Aorta (tissue), 5 donors: Measurements from ENCODE around the gene RNF115. TPM values are rescaled to one million over a fixed set of nuclear protein-coding genes. Genes with fewer than 3 reads are reported as not detected.
"Not testable (repeated sequence)": the region's sequence is repeated elsewhere in the genome, so short reads cannot be mapped to it uniquely, and the experiment has no call there.

Source experiments
- ATAC-seq: fragments of 200-7000 bp; cut with Tn5 transposase; one replicate; pipeline ENCODE4 v1.9.1; 2022; ENCODE audit warnings: moderate library complexity; ENCODE audit not compliant: low FRiP score
- DNase-seq, 2 donors: peaks; one replicate each; pipeline ENCODE4 v3.0.0-alpha.2; 2020
- H3K27ac ChIP-seq, 2 donors: one replicate each; pipeline ENCODE4 v1.5.1; 2013; ENCODE audit warnings: low read length in 2 of 2, mild to moderate bottlenecking in 2 of 2, moderate library complexity in 2 of 2, control low read depth in 1 of 2, inconsistent platforms in 1 of 2, low read depth in 1 of 2
- H3K27me3 ChIP-seq, 2 donors: one replicate each; pipeline ENCODE4 v1.6.1; 2013; ENCODE audit warnings: control low read depth in 1 of 2, low read length in 1 of 2, mild to moderate bottlenecking in 1 of 2, moderate library complexity in 1 of 2; ENCODE audit not compliant: insufficient read depth in 2 of 2, control insufficient read depth in 1 of 2
- H3K36me3 ChIP-seq, 2 donors: one replicate each; pipeline ENCODE4 v1.6.1; 2013; ENCODE audit warnings: control low read depth in 1 of 2, low read length in 1 of 2, mild to moderate bottlenecking in 1 of 2; ENCODE audit not compliant: insufficient read depth in 2 of 2, control insufficient read depth in 1 of 2
- H3K4me1 ChIP-seq, 2 donors: one replicate each; pipeline ENCODE4 v1.6.1; 2013; ENCODE audit warnings: low read length in 2 of 2, control low read depth in 1 of 2, mild to moderate bottlenecking in 1 of 2, moderate library complexity in 1 of 2; ENCODE audit not compliant: insufficient read depth in 2 of 2, control insufficient read depth in 1 of 2
- H3K4me3 ChIP-seq, 2 donors: one replicate each; pipeline ENCODE4 v1.5.1; 2013; ENCODE audit warnings: low read length in 2 of 2, control low read depth in 1 of 2, mild to moderate bottlenecking in 1 of 2
- H3K9me3 ChIP-seq: one replicate; pipeline ENCODE4 v1.6.1; 2013; ENCODE audit warnings: mild to moderate bottlenecking, low read length; ENCODE audit not compliant: control insufficient read depth
- WGBS, 2 donors: extraction: QIAGEN DNeasy Blood & Tissue Kit; methylation state at CpG; one replicate each; pipeline ENCODE4 v1.1.7; 2013; 5-methylcytosine and 5-hydroxymethylcytosine counted together
- intact Hi-C, 2 donors: fragments of 100-400 bp; cut with DNase I; formaldehyde crosslinking; loops; one replicate each; pipeline versions ENCODE4 v1.14.2 to v1.15.0; 2022
- polyA plus RNA-seq, 2 donors: library from polyadenylated mRNA; stranded (reverse); fragments of 200-250 nt; gene quantifications; one replicate each; pipeline ENCODE4 v1.2.3, GENCODE V29; 2013
- total RNA-seq, 2 donors: library from RNA; stranded (reverse); fragmentation: NEBNext Ultra II Directional; extraction: Animal tissue kit (Norgen Biotek cat#: 25700); gene quantifications; one replicate each; pipeline ENCODE4 v1.2.1, GENCODE V29; 2021
- donor health status: healthy with polysubstance abuse.
- donor health status: Bipolar disorder and iron deficiency.
- donor health status: DM: no; HTN: no; CAD: no.
- donor health status: DM: no; HTN: no; CAD: no.
- donor health status: DM: yes; HTN: yes; CAD: no.

The RNF115 gene
- total and polyA plus RNA-seq, 4 donors = 13.3 to 60.3 (median 22.1) TPM

DNA sequence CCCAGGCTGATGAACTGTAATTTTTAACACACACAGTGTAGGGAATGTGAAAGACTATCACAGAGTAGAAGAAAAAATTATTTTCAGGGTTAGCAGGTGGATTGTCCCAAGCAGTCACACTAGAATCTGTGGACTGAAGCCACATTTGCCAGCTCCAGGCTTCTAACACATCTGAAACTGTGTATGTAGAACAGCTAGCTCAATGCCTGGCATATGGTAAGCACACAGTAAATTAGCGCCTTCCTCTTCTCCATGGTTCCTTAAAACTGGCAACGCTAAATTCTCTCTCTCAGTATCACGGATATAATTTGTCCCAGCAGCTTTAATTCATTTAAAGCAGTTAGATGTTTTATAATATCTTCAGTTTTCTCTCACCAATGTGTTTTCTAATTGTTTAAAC, 19.1 kb upstream of the RNF115 start:
- no peak for DNase-seq
- peaks cover 4 to 5% of the 10 kb centered on the region in 2 donors for H3K36me3 ChIP-seq
- intact Hi-C loops = no loop called here

DNA sequence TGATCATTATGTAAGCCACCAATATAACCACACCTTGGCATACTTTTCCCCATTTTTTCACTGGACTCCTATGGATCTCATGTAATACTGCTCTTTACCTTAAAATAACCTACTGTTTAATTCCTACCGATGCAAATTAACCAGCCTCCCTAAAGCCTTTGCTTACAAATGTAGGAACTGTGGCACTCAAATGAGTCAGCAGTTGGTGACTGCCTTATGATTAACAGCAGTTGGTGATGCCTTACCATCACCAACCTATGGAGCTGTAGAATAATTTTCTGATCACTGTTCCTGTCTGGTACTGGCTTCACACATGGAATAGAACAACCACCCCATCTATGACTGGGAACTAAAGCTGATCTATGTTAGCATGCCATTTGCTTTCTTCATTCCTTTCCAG, 13.8 kb upstream of the RNF115 start:
- peaks cover 7 to 11% of the 10 kb centered on the region in 2 donors for H3K36me3 ChIP-seq
- H3K9me3 ChIP-seq = no peaks in the 10 kb centered on the region
- ATAC-seq (no peak), DNase-seq (no peak)
- intact Hi-C loops = no loop called here
- H3K27ac ChIP-seq = no peak overlapping the region
- 91 to 96% methylated on average over 1 of the region's 1 CpG for WGBS, 2 donors
- no peaks in the 10 kb centered on the region for H3K4me1 ChIP-seq
- no peak overlapping the region for H3K4me3 ChIP-seq
- no peaks in the 10 kb centered on the region for H3K27me3 ChIP-seq

More for the DNA sequence above, 19.1 kb upstream of the RNF115 start:
- H3K9me3 ChIP-seq = no peaks in the 10 kb centered on the region
- no peak overlapping the region for H3K4me3 ChIP-seq
- 94 to 95% methylated on average over 3 of the region's 3 CpGs for WGBS, 2 donors
- no peaks in the 10 kb centered on the region for H3K27me3 ChIP-seq
- ATAC-seq = no peak
- H3K27ac ChIP-seq = no peak overlapping the region
- H3K4me1 ChIP-seq = no peaks in the 10 kb centered on the region

DNA sequence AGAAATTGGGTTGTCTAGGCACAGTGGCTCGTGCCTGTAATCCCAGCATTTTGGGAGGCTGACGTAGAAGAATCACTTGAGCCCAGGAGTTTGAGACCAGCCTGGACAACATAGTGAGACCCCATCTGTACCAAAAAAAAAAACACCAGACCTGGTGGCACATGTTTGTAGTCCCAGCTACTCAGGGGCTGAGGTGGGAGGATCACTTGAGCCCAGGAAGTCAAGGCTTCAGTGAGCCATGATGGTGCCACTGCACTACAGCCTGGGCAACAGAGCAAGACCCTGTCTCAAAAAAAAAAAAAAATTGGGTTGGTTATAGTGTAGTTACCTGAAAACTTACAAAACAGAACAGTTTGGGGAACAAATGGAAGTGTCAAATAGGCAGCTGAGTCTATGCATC, 6.9 kb upstream of the RNF115 start:
- 98 to 100% methylated on average over 2 of the region's 2 CpGs for WGBS, 2 donors
- H3K4me3 ChIP-seq, intact Hi-C loops, ATAC-seq, H3K9me3 ChIP-seq, H3K36me3 ChIP-seq, DNase-seq, H3K27me3 ChIP-seq, H3K4me1 ChIP-seq, H3K27ac ChIP-seq: not testable (repeated sequence)

DNA sequence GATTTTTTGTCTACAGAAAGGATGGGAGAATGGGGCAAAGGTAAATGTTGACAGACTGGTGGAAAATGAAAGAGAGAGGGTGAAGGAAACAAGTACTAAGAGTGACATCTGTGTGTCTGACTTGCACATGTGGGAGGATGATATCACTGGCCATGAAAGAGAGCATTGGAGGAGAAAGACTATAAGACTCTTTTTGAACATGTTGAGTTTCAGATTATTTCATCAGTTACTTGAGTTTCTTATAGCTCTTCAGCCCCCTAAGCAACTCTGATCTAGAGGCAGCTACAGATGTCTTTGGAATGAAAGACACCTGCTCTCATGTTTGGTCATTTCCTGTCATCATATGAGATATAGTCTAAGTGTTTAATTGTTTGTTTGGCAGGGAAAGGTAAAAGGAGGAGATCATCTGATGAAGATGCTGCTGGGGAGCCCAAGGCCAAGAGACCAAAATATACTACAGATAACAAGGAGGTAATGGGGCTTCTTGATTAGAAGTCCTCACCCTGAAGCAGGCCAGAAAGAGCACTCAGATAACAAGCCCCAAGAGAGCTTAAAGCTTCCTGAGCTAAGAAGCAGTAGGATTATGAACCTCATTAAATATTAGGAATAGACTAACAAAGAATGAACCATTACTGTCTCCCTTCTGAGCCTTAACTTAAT, 4.6 kb upstream of the RNF115 start:
- peaks cover 3 to 7% of the 10 kb centered on the region in 2 donors for H3K36me3 ChIP-seq
- ATAC-seq (no peak), DNase-seq (no peak)
- H3K4me3 ChIP-seq = no peak overlapping the region
- no peaks in the 10 kb centered on the region for H3K4me1 ChIP-seq
- no peak overlapping the region for H3K27ac ChIP-seq
- intact Hi-C loops = loop anchor here in 1 of 2 donors (10.0 kb wide), 1 partner anchor 74 kb away; no protein-coding TSS in a partner anchor
- no peaks in the 10 kb centered on the region for H3K27me3 ChIP-seq
- H3K9me3 ChIP-seq = no peaks in the 10 kb centered on the region

DNA sequence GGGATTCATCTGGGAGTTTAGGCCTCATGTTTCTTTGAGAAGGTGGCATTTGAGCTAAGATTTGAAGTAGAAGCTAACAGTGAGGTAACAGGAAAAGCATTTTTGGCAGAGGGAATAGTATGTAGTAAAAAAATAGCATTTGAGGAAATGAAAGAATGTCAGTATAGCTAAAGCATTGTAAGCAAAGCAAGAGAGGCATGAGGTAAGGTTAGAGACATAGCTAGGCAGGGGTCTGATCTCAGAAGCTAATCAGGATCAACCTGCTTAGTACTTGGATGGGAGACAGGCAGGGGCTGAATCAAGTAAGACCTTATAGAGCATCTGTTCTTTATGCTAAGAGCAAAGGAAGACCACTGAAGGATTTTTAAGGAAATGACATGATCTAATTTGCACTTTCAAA, 4.1 kb upstream of the RNF115 start:
- H3K36me3 ChIP-seq = peaks cover 3 to 7% of the 10 kb centered on the region in 2 donors
- no peak overlapping the region for H3K4me3 ChIP-seq
- intact Hi-C loops = loop anchor here in 1 of 2 donors (10.0 kb wide), 1 partner anchor 73 kb away; no protein-coding TSS in a partner anchor
- no peak overlapping the region for H3K27ac ChIP-seq
- no peaks in the 10 kb centered on the region for H3K27me3 ChIP-seq
- no peaks in the 10 kb centered on the region for H3K9me3 ChIP-seq
- H3K4me1 ChIP-seq = no peaks in the 10 kb centered on the region
- DNase-seq (no peak), ATAC-seq (no peak)

DNA sequence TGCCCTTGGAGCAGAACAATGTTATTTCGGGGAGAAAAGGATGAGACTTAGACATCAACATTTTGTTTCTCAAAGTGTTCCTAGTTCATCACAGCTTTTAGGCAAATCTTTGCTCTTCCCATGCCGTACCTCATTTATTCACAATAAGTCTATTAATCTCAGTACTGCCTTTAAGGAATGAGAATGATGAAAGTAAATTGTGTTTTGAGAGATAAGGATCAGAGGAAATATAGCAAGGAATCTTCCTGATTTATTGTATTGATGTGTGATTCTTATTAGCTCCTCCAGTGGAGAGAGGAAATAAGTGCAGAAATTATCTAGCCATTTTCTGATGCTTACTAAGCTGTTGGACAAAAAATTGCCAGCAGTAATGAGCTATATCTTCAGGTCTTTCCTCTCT, 2.1 kb upstream of the RNF115 start:
- no peaks in the 10 kb centered on the region for H3K4me1 ChIP-seq
- intact Hi-C loops = loop anchor here in 1 of 2 donors (10.0 kb wide), 1 partner anchor 71 kb away; no protein-coding TSS in a partner anchor
- H3K9me3 ChIP-seq = no peaks in the 10 kb centered on the region
- WGBS, 2 donors = 89 to 99% methylated on average over 2 of the region's 2 CpGs
- no peak overlapping the region for H3K4me3 ChIP-seq
- H3K27ac ChIP-seq = no peak overlapping the region
- H3K36me3 ChIP-seq = peaks cover 0 to 5% of the 10 kb centered on the region in 2 donors
- ATAC-seq (no peak), DNase-seq (no peak)
- no peaks in the 10 kb centered on the region for H3K27me3 ChIP-seq

DNA sequence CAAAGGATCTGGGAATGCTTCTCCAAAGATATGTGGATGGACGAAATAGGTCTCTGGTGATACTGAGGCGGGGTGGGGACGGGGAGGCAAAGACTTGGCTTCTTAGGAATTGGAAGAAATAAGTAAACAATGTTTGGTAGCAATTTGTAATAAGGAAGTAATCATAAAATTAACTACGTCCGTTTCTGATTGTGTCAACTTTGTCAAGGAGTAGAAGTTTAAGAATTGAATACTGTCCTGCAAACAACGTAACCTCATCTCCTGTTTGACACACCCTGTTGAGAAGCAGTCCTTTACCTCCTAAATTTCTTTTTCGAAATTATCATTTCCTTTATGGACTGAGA, 576 bp upstream of the RNF115 start:
- 0 to 1% methylated on average over 7 of the region's 7 CpGs for WGBS, 2 donors
- no peaks in the 10 kb centered on the region for H3K9me3 ChIP-seq
- peaks cover 0 to 5% of the 10 kb centered on the region in 2 donors for H3K36me3 ChIP-seq
- intact Hi-C loops = loop anchor here in 1 of 2 donors (5.0 to 10.0 kb wide), 2 partner anchors 42 to 70 kb away; no protein-coding TSS in a partner anchor
- DNase-seq (no peak), ATAC-seq (no peak)
- peak overlapping the region; percentile 69 to 75 for H3K27ac ChIP-seq
- no peaks in the 10 kb centered on the region for H3K27me3 ChIP-seq
- no peaks in the 10 kb centered on the region for H3K4me1 ChIP-seq
- peak overlapping the region; percentile 52 to 91 for H3K4me3 ChIP-seq

DNA sequence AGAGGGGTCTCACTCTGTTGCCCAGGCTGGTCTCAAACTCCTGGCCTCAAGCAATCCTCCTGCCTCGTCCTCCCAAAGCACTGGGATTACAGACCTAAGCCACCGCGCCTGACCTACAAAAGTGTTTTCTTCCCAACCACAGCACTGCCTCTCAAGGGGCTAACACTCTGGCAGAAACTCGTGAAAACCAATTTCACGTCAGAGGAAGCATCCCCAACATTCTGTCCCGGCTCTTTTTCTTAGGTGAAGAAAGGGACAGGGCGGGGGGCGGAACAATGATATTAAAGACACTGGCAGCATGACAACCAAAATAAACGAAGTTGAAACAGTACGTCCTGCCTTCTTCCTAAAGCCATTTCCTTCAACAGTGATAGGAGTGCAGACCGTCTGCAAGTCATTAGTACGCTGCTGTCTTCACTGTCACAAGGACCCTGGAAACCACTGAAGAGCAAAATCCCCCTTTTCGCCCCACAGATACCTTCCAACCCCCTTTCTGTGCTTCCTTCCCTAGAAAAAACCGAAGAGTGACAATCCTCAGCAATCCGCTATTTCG, 1.0 kb downstream of the RNF115 start:
- not testable (repeated sequence) for H3K4me1 ChIP-seq, H3K36me3 ChIP-seq, H3K27me3 ChIP-seq, H3K4me3 ChIP-seq, H3K27ac ChIP-seq, DNase-seq, H3K9me3 ChIP-seq
- peak; percentile 5 for ATAC-seq
- intact Hi-C loops = loop anchor here in 1 of 2 donors (5.0 to 10.0 kb wide), 2 partner anchors 41 to 68 kb away; no protein-coding TSS in a partner anchor
- WGBS, 2 donors = 0% methylated on average over 4 of the region's 16 CpGs; no CpG with 5 or more reads in 1 of the 2 donors

DNA sequence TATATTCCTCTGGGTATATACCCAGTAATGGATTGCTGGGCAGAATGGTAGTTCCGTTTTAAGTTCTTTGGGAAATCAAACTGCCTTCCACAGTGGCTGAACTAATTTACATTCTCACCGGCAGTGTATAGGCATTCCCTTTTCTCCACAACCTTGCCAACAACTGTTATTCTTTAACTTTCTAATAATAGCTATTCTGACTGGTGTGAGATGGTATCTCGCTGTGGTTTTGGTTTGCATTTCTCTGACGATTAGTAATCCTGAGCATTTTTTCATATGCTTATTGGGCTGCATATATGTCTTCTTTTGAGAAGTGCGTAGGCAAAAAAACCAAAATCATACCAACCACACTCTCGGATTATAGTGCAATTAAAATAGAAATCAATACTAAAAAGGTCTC, 5.8 kb downstream of the RNF115 start:
- H3K36me3 ChIP-seq, ATAC-seq, H3K27ac ChIP-seq, H3K4me1 ChIP-seq, H3K9me3 ChIP-seq, H3K27me3 ChIP-seq, DNase-seq, H3K4me3 ChIP-seq, intact Hi-C loops: not testable (repeated sequence)
- WGBS, 2 donors = 6 to 24% methylated on average over 4 of the region's 6 CpGs
